Mucosa of stomach (tissue), 1 donor: Measurements from ENCODE around the gene UBE2I.

Experiments
- H3K27me3 ChIP-seq: one replicate; pipeline ENCODE4 v1.7.0; 2013; ENCODE audit warnings: mild to moderate bottlenecking, low read length; ENCODE audit not compliant: control insufficient read depth, insufficient read depth
- H3K36me3 ChIP-seq: one replicate; pipeline ENCODE4 v1.7.0; 2013; ENCODE audit warnings: low read length; ENCODE audit not compliant: control insufficient read depth, insufficient read depth
- H3K4me1 ChIP-seq: one replicate; pipeline ENCODE4 v1.7.0; 2013; ENCODE audit warnings: mild to moderate bottlenecking, low read length; ENCODE audit not compliant: control insufficient read depth, insufficient read depth
- H3K4me3 ChIP-seq: one replicate; pipeline ENCODE4 v1.7.0; 2013; ENCODE audit warnings: low read length
- H3K9ac ChIP-seq: one replicate; pipeline ENCODE4 v1.7.0; 2013; ENCODE audit warnings: mild to moderate bottlenecking, low read length, moderate library complexity
- H3K9me3 ChIP-seq: one replicate; pipeline ENCODE4 v1.7.0; 2013; ENCODE audit warnings: mild to moderate bottlenecking, low read length, moderate library complexity; ENCODE audit not compliant: control insufficient read depth
- donor health status: Pancreatic carcinoma.

UBE2I gene

DNA sequence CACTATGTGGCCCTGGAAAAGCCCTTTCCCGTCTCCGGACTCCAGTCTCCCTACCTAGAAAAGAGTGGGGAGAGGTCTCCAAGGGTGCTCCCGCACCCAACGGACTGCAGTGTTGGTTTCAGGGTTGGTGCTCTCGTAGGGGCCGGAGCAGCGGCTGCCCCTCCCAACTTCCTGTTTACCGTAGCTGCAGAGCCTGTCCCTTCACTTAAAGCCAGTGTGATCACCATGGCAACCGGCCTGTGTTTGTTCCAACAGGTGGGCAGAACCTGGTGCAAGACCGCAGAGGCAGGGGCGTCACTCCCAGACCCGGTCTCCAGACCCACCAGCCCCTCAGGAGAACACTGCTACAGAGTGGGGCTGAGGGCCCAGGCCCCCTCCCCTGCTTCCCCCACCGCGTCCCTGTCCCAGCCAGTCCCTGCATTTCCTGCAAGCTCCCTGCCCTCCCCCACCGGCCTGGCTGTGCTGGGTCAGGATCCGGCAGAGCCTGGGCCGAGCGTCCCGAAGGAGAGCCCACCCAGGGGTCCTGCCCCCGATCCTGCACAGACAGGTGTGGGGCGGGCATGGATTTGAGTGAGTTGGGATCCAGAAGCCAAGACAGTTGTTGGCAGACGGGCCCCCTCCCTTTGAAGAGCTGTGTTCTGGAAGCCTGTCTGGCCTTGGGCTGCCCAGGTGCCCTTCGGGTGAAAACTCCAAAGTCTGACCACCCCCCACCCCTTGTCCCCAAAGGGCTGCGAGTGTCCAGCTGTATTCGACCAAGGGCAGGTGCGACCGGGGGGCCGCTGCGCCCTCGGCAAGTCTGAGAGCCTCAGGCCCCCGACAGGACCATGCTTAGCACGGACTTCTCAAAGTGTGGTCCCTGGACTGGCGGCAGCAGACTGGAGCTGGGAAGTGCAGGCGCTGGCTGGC, 22.5 kb downstream of the UBE2I start:
- Histone ChIP-seq H3K36me3 (no peaks in the 10 kb centered on the region), H3K27me3 (peaks cover 52% of the 10 kb centered on the region), H3K4me1 (peaks cover 24% of the 10 kb centered on the region), H3K9ac (peak overlapping the region; percentile 53), H3K4me3 (peak overlapping the region; percentile 14), H3K9me3 (no peaks in the 10 kb centered on the region)

- H3K4me3 ChIP-seq: no peak overlapping the region
- H3K36me3 ChIP-seq: no peaks in the 10 kb centered on the region
- no peak overlapping the region for H3K9ac ChIP-seq
- no peaks in the 10 kb centered on the region for H3K9me3 ChIP-seq
- H3K27me3 ChIP-seq: peaks cover 52% of the 10 kb centered on the region
- H3K4me1 ChIP-seq: peaks cover 25% of the 10 kb centered on the region
Measured at GRCh38 chr16:1332618-1333148, 23.2 kb downstream of the UBE2I start.

GRCh38 chr16:1333149-1333812, 23.8 kb downstream of the UBE2I start, which contains the start of gene BAIAP3:
Gene BAIAP3, plus strand, starts transcription at chr16:1333645. Its CDS starts 4,905 bp downstream, at chr16:1338550.
- peaks cover 52% of the 10 kb centered on the region for H3K27me3 ChIP-seq
- H3K9ac ChIP-seq: no peak within 1 kb of the TSS

GRCh38 chr16:1333854-1334700, 24.6 kb downstream of the UBE2I start:
- Histone ChIP-seq H3K4me1 (peaks cover 28% of the 10 kb centered on the region), H3K9ac (no peak overlapping the region), H3K9me3 (no peaks in the 10 kb centered on the region), H3K4me3 (no peak overlapping the region), H3K27me3 (peaks cover 52% of the 10 kb centered on the region), H3K36me3 (no peaks in the 10 kb centered on the region)

More at GRCh38 chr16:1333149-1333812, 23.8 kb downstream of the UBE2I start, which contains the start of gene BAIAP3:
- no peak within 1 kb of the TSS for H3K4me3 ChIP-seq
- H3K36me3 ChIP-seq: no peaks in the 10 kb centered on the region
- no peaks in the 10 kb centered on the region for H3K9me3 ChIP-seq
- H3K4me1 ChIP-seq: peaks cover 28% of the 10 kb centered on the region

GRCh38 chr16:1334739-1335138, 25.3 kb downstream of the UBE2I start:
- H3K9ac ChIP-seq: no peak overlapping the region
- no peaks in the 10 kb centered on the region for H3K36me3 ChIP-seq
- H3K9me3 ChIP-seq: no peaks in the 10 kb centered on the region
- peaks cover 28% of the 10 kb centered on the region for H3K4me1 ChIP-seq
- no peak overlapping the region for H3K4me3 ChIP-seq
- peaks cover 52% of the 10 kb centered on the region for H3K27me3 ChIP-seq

GRCh38 chr16:1335211-1335971, 26.0 kb downstream of the UBE2I start:
- H3K27me3 ChIP-seq: peaks cover 52% of the 10 kb centered on the region
- H3K9me3 ChIP-seq: no peaks in the 10 kb centered on the region
- no peak overlapping the region for H3K9ac ChIP-seq

GRCh38 chr16:1335996-1336395, 26.6 kb downstream of the UBE2I start:
- Histone ChIP-seq H3K27me3 (peaks cover 52% of the 10 kb centered on the region), H3K9ac (no peak overlapping the region)

More at GRCh38 chr16:1335211-1335971, 26.0 kb downstream of the UBE2I start:
- no peaks in the 10 kb centered on the region for H3K36me3 ChIP-seq
- H3K4me3 ChIP-seq: no peak overlapping the region
- peaks cover 28% of the 10 kb centered on the region for H3K4me1 ChIP-seq

DNA sequence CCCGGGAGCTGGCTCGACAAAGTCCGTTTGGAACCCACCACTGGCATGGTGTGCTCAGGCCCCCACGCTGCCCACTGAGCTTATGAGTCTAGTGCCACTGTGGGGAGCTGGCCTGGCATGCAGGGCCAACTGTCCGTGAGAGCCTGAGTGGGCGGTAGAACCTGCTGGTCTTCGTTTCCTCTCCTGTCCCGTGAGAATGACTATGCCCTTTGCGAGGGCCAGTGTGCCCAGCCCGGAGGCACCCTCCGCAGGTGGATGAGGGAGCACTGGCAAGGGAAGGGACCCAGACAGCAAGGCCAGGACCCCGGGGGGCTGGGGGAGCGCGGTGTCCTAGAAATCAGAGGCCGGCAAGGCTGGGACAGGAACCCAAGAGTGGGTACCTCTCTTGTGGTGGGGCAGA, 27.2 kb downstream of the UBE2I start:
- Histone ChIP-seq H3K9ac (no peak overlapping the region), H3K27me3 (peaks cover 46% of the 10 kb centered on the region)

More at GRCh38 chr16:1335996-1336395, 26.6 kb downstream of the UBE2I start:
- Histone ChIP-seq H3K9me3 (no peaks in the 10 kb centered on the region), H3K4me3 (no peak overlapping the region), H3K36me3 (no peaks in the 10 kb centered on the region), H3K4me1 (peaks cover 27% of the 10 kb centered on the region)

DNA sequence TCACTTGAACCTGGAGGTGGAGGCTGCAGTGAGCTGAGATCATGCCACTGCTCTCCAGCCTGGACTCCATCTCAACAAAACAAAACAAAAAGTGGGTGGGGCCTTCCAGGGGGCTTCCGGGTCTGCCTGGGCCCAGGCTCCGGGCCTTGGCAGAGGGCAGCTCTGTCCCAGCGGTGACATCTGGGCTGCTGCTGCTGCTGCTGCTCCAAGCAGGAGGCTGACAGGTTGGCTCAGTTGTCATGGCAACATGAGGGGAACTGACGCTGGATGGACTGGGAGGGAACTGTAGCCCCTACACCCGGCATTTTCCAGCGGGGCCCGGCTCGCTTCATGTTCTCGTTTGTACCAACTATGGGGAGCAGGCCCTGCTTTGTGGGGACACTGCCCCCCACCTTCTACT, 28.1 kb downstream of the UBE2I start:
- H3K27me3 ChIP-seq: peaks cover 37% of the 10 kb centered on the region
- no peak overlapping the region for H3K9ac ChIP-seq
- peaks cover 17% of the 10 kb centered on the region for H3K4me1 ChIP-seq
- H3K4me3 ChIP-seq: no peak overlapping the region
- no peaks in the 10 kb centered on the region for H3K9me3 ChIP-seq
- H3K36me3 ChIP-seq: no peaks in the 10 kb centered on the region

More for the DNA sequence above, 27.2 kb downstream of the UBE2I start:
- Histone ChIP-seq H3K4me3 (no peak overlapping the region), H3K9me3 (no peaks in the 10 kb centered on the region), H3K4me1 (peaks cover 21% of the 10 kb centered on the region), H3K36me3 (no peaks in the 10 kb centered on the region)

GRCh38 chr16:1338119-1338730, 28.8 kb downstream of the UBE2I start:
- H3K9me3 ChIP-seq: no peaks in the 10 kb centered on the region

More at GRCh38 chr16:1338119-1338730, 28.8 kb downstream of the UBE2I start:
- H3K36me3 ChIP-seq: no peaks in the 10 kb centered on the region
- H3K4me3 ChIP-seq: no peak overlapping the region
- peaks cover 14% of the 10 kb centered on the region for H3K4me1 ChIP-seq
- no peak overlapping the region for H3K9ac ChIP-seq
- H3K27me3 ChIP-seq: peaks cover 30% of the 10 kb centered on the region
